COLO668 (cell line): ENCODE results near the gene KIF17.

Source experiments
- DNase-seq: peaks from one replicate; lab custom pipeline; 2025; ENCODE audit not compliant: unreplicated experiment; lab: John Stamatoyannopoulos, UW

KIF17 gene

DNA sequence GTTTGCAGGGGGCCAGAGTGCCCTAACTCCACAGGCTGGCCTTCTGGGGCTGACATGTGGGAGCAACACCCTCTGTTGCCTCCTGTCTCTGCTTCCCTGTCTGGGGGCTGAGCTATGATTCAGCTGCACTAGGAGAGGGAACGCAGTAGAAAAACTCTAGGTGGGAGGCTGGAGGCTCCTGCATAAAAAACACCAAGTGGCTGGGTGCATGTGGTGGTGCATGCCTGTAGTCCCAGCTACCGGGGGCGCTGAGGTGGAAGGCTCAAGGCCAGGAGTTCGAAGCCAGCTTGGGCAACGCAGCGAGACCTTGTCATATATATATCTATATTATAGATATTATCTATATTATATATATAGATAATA lies 5.6 kb downstream of the KIF17 start:
- DNase-seq, result no peak

DNA sequence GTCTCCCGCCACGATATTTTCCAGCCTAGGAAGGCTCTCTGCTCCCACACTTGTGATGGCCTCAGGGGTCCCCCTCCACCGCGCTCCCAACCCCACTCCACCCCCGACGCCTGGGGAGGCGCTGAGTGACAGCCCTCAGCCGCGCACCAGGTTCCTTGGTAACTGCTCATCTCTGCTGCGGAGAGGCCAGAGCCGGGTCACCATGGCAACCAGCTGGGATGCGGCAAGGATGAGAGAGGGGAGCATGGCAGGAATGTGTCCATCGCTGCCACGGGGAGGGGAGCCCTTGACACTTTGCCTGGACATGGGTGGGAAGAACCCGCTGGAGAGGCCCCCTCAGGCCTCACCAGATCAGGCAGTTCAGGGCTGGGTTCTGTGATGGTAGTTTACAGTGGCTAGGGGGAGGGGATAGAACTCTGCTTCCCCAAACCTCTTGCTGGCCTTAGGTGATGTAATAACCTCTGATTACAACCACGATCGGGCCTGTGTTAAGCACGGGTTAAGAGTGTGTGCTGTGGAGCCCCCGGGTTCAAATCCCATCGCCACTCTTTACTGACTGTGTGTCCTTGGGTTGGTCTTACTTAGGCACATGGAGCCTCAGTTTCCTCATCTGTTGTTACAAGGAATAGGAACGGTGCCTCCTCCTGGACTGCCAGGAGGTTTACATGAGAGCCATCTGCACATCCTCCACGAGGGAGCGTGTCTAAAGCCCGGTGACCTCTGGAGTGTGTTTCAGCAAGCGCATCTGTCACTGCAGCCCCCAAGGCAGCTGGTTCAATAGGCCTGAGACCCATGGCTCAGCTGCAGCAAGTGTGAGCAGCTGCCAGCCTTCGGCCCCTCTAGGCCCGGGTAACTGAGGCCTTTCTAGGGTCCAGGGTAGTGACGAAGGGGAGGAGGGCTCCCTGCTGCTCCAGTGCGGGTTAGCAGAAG lies 6.3 kb downstream of the KIF17 start:
- DNase-seq, result peak; percentile 47

DNA sequence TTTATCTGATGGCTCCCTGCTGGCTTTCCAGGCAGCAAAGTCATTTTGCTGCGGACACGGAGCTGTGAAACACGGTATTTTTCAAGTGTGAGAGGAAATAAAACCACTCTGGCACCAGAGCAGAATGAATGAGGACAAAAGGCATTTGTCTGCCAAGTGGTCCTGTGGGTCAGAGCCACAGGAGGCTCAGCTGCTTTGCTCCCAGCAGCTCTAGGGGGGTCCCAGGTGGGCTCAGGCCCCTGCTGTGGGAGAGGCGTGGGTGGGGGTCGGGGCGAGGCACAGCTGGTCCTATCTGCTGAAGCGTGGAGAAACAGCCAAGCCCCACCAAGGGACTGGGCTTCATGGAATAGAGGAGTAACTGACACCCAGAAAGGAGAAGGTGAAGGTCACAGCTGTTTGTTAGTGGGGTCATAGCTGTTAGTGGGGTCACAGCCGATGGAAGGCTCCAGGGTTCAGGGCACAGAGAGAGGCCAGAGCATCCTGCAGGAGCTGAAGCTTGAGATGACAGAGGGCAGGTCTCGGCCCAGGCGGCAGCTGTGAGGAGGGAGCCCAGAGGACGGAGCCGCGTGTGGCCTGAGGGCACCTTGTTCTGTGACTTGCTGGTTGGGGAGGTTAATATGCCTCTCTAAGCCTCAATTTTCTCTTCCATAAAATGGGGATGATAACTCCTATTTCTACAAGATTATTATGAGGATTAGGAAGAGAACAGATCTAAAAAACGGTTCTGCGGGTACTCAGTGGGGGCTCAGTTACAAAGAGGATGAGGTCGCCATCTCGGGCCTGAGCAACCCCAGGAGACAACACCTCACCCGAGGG lies 7.1 kb downstream of the KIF17 start:
- no peak for DNase-seq

DNA sequence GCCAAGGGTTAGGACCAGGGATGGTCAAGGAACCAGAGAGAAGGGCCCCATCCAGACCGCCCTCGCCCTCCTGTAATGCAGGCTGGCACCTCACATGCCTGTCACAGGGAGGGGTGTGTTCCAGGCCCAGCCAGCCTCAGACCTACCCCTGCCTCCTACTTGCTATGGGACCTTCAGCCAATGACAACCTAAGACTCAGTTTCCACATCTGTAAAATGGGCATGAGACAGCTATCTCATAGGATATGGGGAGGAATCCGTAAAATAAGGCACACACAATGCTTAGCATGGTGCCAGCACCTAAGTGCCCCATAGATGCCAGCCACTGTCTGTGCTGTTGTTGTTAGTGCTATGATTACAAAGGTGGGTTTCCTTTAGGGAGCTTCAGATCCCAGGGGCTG lies 7.9 kb downstream of the KIF17 start:
- no peak for DNase-seq

DNA sequence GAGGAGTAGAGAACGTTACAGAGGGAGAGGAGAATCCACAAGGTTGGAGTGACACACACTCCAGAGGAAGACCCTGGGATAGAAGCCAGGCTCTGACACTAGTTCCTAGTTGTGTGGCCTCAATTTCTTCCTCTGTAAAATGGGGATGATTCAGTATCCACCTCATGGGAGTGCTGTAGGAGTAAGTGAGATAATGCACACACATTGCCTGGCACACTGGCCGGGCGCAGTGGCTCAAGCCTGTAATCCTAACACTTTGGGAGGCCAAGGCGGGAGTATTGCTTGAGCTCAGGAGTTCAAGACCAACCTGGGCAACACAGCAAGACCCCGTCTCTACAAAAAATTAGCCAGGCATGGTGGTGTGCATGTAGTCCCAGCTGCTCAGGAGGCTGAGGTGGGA lies 8.9 kb downstream of the KIF17 start:
- DNase-seq, result no peak

DNA sequence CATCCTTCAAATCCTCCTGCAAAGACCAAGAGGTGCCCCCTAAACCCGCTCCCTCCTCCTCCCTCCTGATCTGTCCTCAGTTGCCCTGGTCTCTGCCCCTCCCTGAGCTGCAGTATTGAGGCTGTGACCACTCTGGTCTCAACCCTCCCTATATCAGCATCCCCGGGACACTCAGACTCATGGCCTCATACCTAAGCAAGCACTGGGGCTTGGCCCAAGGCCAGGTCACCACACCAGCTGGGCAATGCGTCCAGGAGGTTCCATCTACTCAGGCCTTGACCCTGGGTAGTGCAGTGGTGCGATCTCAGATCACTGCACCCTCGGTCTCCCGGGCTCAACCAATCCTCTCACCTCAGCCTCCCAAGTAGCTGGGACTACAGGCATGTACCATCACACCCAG lies 9.8 kb downstream of the KIF17 start:
- no peak for DNase-seq

DNA sequence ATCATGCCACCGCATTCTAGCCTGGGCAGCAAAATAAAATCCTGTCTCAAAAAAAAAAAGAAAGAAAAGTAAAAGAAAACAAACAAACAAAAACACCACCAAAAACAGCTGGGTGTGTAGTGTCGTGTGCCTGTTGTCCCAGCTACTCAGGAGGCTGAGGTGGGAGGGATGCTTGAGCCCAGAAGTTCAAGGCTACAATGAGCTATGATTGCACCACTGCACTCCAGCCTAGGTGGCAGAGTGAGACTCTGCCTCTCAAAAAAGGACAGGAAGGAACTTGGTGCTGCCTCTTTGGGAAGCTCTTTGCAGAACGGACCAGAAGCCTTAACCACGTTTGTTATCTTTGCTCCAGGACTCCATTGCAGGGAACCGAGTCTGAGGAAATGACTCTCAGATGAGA lies 11.0 kb downstream of the KIF17 start:
- no peak for DNase-seq

DNA sequence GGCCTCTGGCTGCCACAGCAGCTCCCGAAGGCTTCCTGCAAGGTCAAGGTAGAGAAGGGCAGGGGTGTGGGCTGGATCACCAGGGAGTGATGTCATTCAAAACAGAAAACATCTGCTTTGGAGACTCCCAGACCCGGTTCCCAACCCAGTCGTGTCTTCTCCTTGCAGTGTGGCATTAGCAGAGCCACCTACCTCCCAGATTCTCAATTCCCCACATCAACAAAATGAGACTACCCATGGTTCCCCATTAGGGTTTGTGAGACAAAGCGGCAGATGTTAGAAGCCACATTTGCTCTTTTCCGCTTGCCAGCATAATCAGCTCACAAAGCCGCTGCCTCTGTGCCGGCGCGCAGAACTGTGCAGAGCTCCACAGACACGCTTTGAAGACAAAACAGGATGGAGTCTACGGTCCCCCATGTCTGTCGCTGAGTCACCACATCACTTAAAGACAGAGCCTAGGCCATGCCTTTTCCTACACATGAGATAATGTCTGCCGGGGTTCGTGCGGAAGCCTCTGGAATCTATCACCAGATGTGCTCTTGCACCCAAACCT lies 12.5 kb downstream of the KIF17 start:
- DNase-seq, result no peak

DNA sequence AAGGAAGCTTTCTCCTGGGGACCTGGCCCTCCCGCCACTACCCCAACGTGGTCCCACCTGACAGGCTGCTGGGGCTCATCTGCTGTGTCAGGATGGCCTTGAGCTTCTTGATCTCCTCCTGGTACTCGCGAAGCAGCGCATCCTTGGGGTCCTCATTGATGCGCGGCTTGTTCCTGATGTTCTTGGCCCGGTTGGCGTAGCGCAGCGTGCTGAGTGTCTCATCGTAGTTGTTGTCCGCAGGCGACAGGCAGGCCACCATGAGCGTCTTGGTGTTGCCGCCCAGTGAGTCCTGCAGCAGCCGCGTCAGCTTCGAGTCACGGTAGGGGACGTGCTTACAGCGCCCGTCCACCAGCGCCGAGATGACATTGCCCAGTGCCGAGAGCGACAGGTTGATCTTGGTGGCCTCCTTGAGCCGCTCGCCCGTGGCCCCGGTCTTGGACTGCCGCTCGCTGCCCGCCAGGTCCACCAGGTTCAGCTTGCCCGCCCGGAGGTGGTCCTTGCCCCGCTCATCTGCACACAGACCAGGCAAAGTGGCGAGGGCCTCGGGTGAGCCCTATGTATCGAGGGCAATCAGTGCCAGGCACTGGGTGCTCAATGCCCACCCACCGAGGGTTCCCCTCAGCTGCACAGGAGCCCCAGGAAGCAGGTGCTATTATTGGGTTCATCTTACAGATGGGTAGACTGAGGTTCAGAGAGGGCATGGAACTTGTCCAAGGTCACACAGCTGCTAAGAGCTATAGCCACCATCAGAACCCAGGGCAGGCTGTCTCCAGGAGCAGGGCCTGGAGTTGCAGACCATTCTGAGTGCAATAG lies 13.2 kb downstream of the KIF17 start:
- no peak for DNase-seq

DNA sequence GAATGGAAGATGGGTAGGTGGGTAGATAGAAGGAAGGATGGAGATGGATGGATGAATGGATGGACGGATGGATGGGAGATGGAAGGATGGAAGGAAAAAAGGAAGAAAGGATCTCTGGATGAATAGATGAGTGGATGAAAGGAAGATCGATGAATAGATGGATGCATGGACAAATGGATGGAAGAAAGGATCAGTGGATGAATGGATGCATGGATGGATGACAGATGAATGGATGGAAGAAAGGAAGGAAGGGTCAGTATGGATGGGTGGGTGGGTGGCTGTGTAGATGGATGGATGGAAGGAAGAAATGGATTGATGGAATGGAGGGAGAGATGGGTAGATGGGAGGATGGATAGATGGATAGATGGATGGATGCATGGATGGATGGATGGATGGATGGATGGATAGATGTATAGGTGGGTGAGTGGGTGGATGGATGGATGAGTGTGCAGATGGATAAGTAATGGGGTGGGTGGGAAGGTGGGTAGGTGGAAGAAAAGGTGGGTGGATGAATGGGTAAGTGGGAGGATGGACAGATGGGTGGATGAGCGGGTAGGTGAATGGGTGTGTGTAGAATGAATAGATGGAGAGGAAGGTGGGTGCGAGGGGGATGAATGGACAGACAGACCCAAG lies 14.6 kb downstream of the KIF17 start:
- no peak for DNase-seq

DNA sequence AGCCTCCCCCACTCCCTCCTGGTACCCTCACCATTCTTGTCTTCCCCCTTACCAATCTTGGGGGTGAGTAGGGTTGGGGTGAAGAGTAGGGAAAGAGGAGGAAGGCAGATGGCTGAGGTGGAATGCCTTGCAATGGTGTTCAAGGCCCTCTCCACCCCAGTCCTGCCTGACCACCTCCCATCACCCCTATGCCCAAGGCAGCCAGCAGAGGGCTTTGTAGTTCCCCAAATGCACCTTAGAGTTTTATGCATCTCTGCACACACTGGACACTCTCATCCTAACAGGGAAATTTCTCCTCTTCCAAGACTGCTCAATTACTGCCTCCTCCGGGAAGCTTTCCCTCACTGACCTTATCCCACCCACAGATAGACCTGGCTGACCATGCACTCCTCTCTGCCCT lies 15.4 kb downstream of the KIF17 start:
- DNase-seq, result no peak

DNA sequence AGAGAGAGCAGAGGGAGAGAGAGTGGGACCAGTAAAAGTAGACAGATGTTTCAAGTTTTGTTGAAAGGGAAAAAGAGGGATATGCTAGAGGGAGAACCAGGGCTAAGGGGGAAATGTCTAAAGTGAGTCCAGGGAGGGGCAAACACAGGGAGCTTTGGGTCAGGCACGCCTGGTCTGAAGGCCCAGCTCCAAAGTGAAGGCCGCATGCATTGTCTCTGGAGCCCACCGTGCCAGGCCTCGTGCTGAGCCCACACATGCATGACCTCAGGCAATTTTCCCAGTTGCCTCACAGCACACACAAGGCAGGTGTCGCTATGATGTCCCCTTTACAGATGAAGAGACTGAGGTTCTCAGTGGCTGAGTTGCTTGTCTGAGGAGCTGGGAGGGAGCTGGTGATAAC lies 16.0 kb downstream of the KIF17 start:
- DNase-seq, result no peak

DNA sequence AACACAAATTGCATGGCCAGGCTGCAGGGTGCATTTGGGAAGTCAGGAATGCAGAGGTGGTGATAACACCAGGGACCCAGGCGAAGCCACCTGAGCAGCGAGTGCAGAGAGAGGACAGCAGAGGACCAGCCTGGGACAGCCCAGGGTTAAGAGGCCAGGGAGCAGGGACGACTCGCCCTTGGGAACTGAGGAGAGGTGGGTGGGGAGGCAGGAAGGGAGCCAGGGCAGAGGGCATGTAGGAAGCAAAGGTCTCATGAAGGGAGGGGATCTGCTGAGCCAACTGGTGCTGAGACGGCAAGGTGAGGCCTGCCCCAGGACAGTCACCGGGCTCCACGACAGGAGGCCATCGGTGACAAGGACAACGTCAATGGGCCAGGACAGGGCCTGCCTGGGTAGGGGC lies 16.4 kb downstream of the KIF17 start:
- no peak for DNase-seq

DNA sequence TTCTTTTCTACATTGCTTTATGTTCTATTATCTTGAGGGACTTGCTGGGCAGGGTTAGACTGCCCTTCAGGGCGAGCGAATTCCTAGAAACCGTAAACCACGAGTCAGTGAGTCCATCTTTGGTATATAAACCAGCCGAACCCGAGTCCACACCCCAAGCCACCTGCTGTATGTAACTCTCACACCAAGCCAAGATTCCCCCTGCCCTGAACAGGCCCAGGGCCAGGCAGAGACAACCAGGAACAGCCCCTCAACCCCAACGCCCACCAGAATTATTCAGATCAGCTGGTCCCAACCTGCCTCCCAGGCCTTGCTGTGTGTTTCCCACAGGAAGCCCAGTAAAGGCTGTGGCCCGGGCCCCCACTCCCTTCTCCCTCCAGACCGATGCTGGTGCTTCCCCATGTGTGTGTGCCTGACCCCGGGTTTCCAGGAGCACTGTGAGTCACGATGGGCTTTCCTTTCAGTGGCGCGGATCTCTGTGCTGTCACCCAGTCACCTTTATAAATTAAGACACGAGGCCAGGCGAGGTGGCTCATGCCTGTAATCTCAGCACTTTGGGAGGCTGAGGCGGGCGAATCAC lies 17.1 kb downstream of the KIF17 start:
- DNase-seq, result no peak

DNA sequence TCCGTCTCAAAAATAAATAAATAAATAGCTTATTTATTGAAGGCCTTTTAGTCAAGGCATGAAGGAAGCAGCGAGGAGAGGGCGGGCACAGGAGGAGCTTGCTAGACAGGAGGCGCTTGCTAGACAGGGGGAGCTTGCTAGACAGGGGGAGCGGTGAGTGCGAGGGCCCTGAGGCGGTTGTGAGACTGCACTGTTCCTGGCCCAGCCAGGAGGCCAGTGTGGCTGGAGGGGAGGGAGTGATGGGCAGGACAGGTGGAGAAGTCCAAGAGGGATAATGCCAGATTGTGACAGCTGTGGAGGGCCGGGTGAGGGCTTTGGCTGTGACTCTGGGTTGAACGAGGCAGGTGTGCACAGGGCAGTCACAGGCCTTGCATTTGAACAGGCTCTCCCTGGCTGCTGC lies 18.2 kb downstream of the KIF17 start:
- DNase-seq, result peak; percentile 68

DNA sequence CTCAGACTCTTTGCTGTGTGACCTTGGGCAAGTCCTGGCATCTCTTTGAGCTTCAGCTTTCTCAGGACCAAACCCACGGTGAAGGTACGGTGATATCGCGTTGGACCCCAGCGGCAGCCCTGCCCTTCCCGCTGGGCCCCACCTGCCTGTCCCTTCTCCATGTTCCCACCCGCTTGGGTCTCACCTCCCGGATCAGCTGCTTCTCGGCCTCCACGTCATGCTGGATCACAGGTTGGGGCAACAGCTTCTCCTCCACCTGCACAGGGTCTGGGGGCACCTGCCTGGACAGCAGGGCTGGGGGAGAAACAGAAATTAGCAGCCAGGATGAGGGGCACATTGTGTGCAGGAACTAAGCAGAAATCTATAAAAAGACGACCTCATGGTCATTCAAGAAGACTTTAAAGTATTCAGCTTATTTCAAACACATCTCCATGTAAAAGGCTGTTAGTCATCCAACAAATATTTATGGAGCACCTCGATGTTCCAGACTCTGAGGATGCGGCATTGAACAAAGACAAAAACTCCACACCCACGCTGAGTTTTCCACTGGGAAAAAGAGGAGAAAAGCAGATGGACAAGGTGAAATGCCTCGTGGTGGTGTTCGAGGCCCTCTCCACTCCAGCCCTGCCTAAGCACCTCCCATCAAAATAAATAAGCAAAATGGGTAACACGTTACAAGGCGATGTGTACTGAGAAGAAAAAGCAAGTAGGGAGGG lies 19.5 kb downstream of the KIF17 start:
- DNase-seq, result no peak

DNA sequence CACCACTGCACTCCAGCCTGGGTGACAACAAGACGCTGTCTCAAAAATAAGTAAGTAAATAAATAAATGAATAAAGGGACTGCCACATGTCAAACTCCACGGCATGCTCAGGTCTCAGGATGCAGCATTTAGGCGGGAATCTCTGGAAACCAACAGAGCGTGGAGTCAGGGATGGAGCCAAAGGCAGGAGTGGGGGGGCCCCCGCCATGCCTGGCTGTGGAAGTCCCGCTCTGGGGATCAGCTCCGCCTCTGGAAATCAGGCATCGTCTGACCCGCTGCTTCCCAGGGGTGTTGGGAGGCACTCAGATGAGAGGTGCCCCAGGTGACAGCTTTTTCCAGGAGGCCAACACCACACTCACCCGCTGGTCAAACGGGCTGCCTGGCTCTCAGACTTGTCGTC lies 20.2 kb downstream of the KIF17 start:
- no peak for DNase-seq

DNA sequence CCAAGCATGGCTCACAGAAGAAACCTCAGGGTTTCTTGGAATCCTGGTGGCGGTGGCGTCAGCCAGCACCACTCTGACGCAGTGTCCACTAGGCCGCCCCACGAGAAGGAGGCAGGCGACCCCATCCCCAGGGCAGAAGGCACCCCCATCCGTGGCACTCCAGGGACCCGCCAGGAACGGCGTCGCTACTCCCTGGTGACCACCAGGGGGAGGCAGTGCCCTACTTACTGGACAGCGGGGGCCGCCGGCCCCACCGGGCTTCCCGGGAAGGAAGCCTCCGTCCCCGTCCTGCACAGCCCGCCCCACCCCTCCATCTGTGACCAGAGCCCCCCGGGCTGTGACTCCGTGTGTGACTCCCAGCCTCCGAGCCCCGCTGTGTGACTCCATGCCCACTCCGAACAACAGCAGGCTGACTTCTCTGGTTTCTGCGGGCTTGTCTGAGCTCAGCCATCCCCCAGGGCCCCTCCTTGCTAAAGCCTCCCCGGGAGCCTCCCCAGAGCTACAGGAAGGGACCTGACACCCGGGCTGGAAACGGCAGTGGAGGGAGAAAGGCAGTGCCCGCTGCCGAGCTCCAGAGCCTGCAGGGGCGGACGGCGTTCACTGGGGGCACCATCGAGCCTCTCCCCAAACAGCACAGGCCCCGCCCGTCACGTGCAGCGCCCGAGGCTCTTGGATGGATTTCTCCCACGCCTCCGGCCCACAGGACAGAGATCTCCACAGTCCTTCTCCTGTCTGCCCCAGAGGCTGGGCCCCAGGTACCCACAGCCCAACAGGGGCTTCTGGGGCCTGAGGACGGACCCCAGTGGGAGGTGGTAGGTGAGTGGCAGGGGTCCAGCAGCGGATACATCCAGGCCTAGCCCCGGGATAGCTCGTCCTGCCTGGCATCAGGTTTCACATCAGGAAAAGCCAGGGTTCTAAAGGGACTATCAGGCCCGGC lies 21.1 kb downstream of the KIF17 start:
- DNase-seq, result peak; percentile 98

DNA sequence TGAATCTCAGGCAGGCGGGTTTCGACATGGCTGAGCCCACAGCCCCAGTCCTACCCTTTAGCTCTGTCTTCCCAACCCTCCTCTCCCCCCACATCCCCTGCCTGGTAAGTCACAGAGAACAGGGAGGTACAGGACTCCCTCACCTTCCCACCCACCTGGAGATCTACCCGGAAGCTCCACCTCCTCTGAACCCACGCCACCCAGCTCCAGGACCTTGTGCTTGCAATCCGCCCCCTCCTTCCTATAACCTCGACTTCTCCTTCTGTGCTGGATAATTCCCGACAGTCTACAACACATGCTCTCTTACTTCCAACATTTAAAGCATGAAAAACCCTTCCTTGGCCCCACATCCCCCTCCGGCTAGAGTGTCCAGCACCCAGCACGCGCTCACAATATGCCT lies 22.3 kb downstream of the KIF17 start:
- no peak for DNase-seq
